SH-SY5Y (cell line): ENCODE results near the gene IL19.

Experiments
- GATA2 ChIP-seq: IDR thresholded peaks from 2 replicates; pipeline ENCODE4 v1.6.1; 2011; ENCODE audit warnings: mild to moderate bottlenecking, low read depth, low read length
- GATA3 ChIP-seq: IDR thresholded peaks from 2 replicates; pipeline ENCODE4 v1.6.1; 2011; ENCODE audit warnings: low read depth, mild to moderate bottlenecking, low read length, moderate library complexity

- TF ChIP-seq GATA2 (no peak), GATA3 (no peak)
Observed at GRCh38 chr1:206723462-206723804, 47.1 kb upstream of the IL19 start.
